Tibial nerve (tissue), 4 donors: ENCODE data around the gene DNM2. TPM values are rescaled to one million over a fixed set of nuclear protein-coding genes. Genes with fewer than 3 reads are reported as not detected.

Experiments used
- DNase-seq, 2 donors: peaks; one replicate each; pipeline ENCODE4 v3.0.0-alpha.2; 2019; ENCODE audit warnings: low spot score in 2 of 2
- H3K27ac ChIP-seq, 4 donors: fragments of 200-600 bp; sonication (generic) in 3 of 4; one replicate each; pipeline ENCODE4 v1.5.1; 2017 to 2019; ENCODE audit warnings: mild to moderate bottlenecking in 1 of 4
- H3K27me3 ChIP-seq, 2 donors: fragments of 200-600 bp; sonication (generic) in 1 of 2; one replicate each; pipeline versions ENCODE4 v1.5.1 to v1.6.0; 2017 to 2019
- H3K36me3 ChIP-seq, 3 donors: fragments of 200-600 bp; sonication (generic); one replicate each; pipeline ENCODE4 v1.5.1; 2018 to 2019
- H3K4me1 ChIP-seq, 4 donors: fragments of 200-600 bp; sonication (generic) in 3 of 4; one replicate each; pipeline ENCODE4 v1.5.1; 2017 to 2019
- H3K4me3 ChIP-seq, 4 donors: fragments of 200-600 bp; sonication (generic) in 3 of 4; one replicate each; pipeline ENCODE4 v1.5.1; 2017 to 2019; ENCODE audit warnings: mild to moderate bottlenecking in 1 of 4, moderate library complexity in 1 of 4
- H3K9me3 ChIP-seq, 4 donors: fragments of 200-600 bp; sonication (generic) in 3 of 4; one replicate each; pipeline ENCODE4 v1.5.1; 2017 to 2019
- CTCF ChIP-seq, 5 experiments: fragments of 200-600 bp in 3 of 5; fragments of 450-650 bp in 2 of 5; sonication (generic) in 3 of 5; IDR thresholded peaks; one replicate each; pipeline ENCODE4 v1.5.1; 2016 to 2019; ENCODE audit warnings: antibody characterized with exemption in 5 of 5, mild to moderate bottlenecking in 3 of 5, moderate library complexity in 2 of 5
- EP300 ChIP-seq, 2 donors: sonication (generic); formaldehyde crosslinking; IDR thresholded peaks; one replicate each; pipeline ENCODE4 v1.6.1; 2017; ENCODE audit warnings: antibody characterized with exemption in 2 of 2, mild to moderate bottlenecking in 1 of 2
- POLR2A ChIP-seq, 2 donors: fragments of 450-650 bp; IDR thresholded peaks; one replicate each; pipeline ENCODE4 v1.6.1; 2017; ENCODE audit warnings: antibody characterized with exemption in 2 of 2, mild to moderate bottlenecking in 2 of 2, moderate library complexity in 2 of 2
- WGBS, 2 donors: methylation state at CpG; one replicate each; pipeline ENCODE4 v1.1.5; 2018; 5-methylcytosine and 5-hydroxymethylcytosine counted together
- total RNA-seq, 4 donors: library from RNA; depleted of rRNA; stranded (reverse); fragments of >200 nt; gene quantifications; one replicate each; pipeline ENCODE4 v1.1.0, GENCODE V29; 2016

DNM2 gene
- total RNA-seq, 4 donors from 2014 or later: 99.4 to 220 (median 140) TPM

GRCh38 chr19:10748927-10749434 lies 31.1 kb downstream of the DNM2 start:
- 58 to 68% methylated on average over 5 to 9 of the region's 10 CpGs for WGBS, 2 donors
- Histone ChIP-seq H3K9me3 (no peaks in the 10 kb centered on the region), H3K27me3 (no peaks in the 10 kb centered on the region), H3K4me1 (peaks cover 0 to 69% (median 28%) of the 10 kb centered on the region in 4 donors), H3K4me3 (no peak overlapping the region), H3K36me3 (no peaks in the 10 kb centered on the region), H3K27ac (peak overlapping the region in 3 of 4 donors; percentile 32 to 77 (median 38))
- TF ChIP-seq EP300 (IDR thresholded peaks at IDR 0.05) (no peak), CTCF (IDR thresholded peaks at IDR 0.05) (no peak), POLR2A (IDR thresholded peaks at IDR 0.05) (no peak)
- DNase-seq: no peak

DNA sequence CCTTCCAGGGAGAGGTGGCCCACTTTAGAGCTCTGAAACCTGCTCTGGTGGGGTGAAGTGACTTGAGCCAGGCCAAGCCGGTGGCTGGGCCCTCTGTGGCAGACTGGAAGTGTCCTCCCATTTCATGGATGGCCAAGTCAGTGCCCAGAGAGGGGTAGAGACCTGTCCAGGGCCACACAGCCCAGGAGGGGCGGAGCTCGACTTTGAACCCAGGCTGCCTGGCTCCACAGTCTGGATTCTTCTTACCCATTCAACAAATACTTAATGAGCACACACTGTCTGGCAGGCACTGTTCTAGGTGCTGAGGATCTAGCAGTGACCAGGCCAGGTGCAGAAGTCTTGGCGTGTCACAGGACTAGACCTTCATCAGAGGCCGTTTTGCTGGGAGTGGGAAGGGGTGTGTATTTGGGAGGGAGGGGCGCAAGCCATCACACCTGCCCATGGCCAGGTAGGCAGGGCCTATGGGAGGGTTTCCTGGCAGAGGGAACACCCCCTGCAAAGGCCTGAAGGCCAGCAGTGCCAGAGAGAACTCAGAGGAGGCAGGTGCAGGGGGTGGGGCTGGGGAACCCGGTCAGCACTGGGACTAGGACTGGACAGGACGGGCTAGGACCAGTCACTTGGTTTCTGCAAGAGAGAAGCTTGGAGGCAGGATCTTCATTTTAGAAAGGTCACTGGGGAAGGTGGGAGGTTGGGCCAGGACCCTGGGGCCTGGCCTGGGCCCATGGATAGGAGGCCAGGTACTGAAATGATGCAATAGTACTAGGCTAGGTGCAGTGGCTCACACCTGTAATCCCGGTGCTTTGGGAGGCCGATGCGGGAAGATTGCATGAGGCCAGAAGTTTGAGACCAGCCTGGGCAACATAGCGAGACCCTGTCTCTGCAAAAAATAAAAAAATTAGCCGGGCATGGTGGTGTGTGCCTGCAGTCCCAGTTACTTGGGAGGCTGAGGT lies 31.8 kb downstream of the DNM2 start:
- WGBS, 2 donors: 90 to 91% methylated on average over 11 to 13 of the region's 13 CpGs
- Histone ChIP-seq H3K36me3 (no peaks in the 10 kb centered on the region), H3K4me3 (no peak overlapping the region), H3K4me1 (peaks cover 0 to 62% (median 20%) of the 10 kb centered on the region in 4 donors), H3K9me3 (no peaks in the 10 kb centered on the region), H3K27ac (peak overlapping the region in 3 of 4 donors; percentile 32 to 77 (median 38)), H3K27me3 (no peaks in the 10 kb centered on the region)
- DNase-seq: no peak
- TF ChIP-seq EP300 (IDR thresholded peaks at IDR 0.05) (no peak), POLR2A (IDR thresholded peaks at IDR 0.05) (no peak), CTCF (IDR thresholded peaks at IDR 0.05) (no peak)

DNA sequence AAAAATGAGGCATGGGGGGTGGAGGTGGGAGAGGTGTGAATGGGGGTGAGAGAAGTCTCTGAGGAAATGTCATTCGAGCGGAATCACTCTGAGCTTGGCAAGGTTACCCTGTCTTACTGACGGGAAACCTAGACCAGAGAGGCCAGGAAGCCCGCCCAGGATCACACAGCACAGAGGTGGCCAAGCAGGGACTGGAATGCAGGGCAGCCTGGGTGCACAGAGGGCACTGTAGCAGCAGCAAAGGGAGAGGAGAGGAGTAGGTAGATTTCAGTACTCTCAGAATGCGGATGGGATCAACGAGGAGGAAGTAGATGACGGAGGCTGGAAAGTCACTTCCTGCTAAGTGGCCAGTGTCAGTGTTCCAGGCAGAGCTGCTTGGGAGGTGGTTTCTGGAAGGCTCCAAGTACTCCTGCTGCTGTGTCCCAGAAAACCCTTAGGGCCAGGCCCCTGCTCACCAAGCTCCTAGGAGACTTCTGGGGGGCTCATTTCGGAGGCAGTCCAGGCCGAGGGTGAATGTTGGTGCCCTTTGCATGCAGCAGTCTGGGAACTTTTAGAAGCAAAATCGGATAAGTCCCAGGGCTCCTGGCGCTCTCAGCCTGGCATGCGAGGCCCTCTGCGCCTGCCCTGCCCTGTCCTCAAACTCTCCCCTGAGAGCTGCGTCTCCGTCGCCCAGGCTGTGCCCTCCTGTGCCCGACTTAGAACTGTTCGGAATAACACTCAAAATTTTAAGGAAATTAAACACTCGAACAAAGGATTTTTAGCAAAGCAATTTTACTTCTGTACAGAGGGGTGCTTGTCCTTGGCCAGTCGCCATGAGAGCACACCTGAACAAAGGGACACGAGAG lies 33.5 kb downstream of the DNM2 start:
- 62 to 69% methylated on average over 21 of the region's 21 CpGs for WGBS, 2 donors
- peaks cover 0 to 60% (median 20%) of the 10 kb centered on the region in 4 donors for H3K4me1 ChIP-seq
- DNase-seq: no peak
- TF ChIP-seq EP300 (IDR thresholded peaks at IDR 0.05) (no peak), CTCF (IDR thresholded peaks at IDR 0.05) (no peak), POLR2A (IDR thresholded peaks at IDR 0.05) (no peak)
- H3K4me3 ChIP-seq: no peak overlapping the region
- H3K9me3 ChIP-seq: no peaks in the 10 kb centered on the region
- peak overlapping the region in 3 of 4 donors; percentile 73 to 77 (median 74) for H3K27ac ChIP-seq
- H3K27me3 ChIP-seq: no peaks in the 10 kb centered on the region
- H3K36me3 ChIP-seq: no peaks in the 10 kb centered on the region

GRCh38 chr19:10752237-10752912 lies 34.5 kb downstream of the DNM2 start:
- no peaks in the 10 kb centered on the region for H3K36me3 ChIP-seq
- TF ChIP-seq EP300 (IDR thresholded peaks at IDR 0.05) (no peak), POLR2A (IDR thresholded peaks at IDR 0.05) (no peak)
- peak overlapping the region in 3 of 4 donors; percentile 73 to 77 (median 74) for H3K27ac ChIP-seq
- H3K4me3 ChIP-seq: no peak overlapping the region
- DNase-seq: no peak
- WGBS, 2 donors: 72 to 87% methylated on average over 7 to 8 of the region's 8 CpGs
- H3K9me3 ChIP-seq: no peaks in the 10 kb centered on the region
- H3K27me3 ChIP-seq: no peaks in the 10 kb centered on the region
- peaks cover 0 to 56% (median 19%) of the 10 kb centered on the region in 4 donors for H3K4me1 ChIP-seq
